HS-5 (cell line): Measurements from ENCODE around the gene KIR3DL2.
"Not testable (repeated sequence)": the region's sequence is repeated elsewhere in the genome, so short reads cannot be mapped to it uniquely, and the experiment has no call there.

Source experiments
- DNase-seq: peaks from one replicate; pipeline ENCODE4 v3.0.0-alpha.2; 2012; ENCODE audit warnings: low read depth

The KIR3DL2 gene

GRCh38 chr19:54871696-54872095, 21.5 kb downstream of the KIR3DL2 start:
- no peak for DNase-seq

DNA sequence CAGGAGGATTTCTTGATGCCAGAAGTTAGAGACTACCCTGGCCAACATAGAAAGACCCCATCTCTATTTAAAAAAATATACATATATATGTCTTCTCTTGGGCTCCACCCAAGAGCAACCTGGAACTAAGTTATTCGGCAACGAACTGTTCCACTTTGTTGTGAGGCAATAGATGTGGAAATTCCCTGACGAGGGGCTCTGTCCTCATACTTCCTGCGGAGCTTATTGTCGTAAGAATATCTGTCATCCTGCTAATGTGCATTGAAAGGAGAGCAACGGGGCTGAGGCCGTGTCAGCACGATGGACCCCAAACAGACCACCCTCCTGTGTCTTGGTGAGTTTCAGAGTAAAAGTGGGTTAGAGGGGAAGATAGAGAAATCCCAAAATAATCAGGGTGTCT, 23.7 kb downstream of the KIR3DL2 start, which contains the start of gene FCAR:
TSS of gene FCAR (plus strand) at position 246 of the 400 bp plus-strand sequence. CDS start at position 301, 55 bp downstream.
- DNase-seq, result no peak

GRCh38 chr19:54875506-54875905, 25.3 kb downstream of the KIR3DL2 start:
- no peak for DNase-seq

DNA sequence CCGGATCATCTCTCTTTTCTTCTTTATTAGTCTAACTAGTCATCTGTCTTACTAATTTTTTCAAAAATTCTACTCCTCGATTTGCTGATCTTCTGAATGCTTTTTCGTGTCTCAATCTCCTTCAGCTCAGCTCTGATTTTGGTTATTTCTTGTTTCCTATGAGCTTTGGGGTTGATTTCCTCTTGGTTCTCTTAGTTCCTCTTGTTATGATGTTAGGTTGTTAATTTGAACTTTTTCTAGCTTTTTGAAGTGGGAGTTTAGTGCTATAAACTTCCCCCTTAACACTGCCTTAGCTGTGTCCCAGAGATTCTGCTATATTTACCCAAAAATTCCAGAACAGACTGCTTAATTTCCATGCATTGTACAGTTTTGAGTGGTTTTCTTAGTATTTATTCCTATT, 27.2 kb downstream of the KIR3DL2 start:
- no peak for DNase-seq

GRCh38 chr19:54881884-54882283, 31.6 kb downstream of the KIR3DL2 start:
- DNase-seq, result no peak

DNA sequence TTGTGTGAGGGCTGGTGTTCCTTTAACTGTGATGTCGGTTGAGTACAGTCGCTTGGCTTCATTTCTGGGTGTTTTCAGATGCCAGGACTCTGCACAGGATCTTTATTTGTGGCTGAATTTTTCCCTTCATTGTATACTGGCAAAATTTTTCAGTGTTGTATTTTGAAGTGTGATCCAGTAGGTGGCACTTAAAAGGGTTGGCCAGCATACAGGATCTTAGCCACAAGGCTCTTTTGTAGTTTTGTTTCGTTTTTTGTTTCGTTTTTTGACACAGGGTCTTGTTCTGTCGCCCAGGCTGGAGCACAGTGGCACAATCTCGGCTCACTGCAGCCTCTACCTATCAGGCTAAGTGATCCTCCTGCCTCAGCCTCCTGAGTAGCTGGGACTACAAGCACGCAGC, 32.5 kb downstream of the KIR3DL2 start:
- DNase-seq, result no peak

DNA sequence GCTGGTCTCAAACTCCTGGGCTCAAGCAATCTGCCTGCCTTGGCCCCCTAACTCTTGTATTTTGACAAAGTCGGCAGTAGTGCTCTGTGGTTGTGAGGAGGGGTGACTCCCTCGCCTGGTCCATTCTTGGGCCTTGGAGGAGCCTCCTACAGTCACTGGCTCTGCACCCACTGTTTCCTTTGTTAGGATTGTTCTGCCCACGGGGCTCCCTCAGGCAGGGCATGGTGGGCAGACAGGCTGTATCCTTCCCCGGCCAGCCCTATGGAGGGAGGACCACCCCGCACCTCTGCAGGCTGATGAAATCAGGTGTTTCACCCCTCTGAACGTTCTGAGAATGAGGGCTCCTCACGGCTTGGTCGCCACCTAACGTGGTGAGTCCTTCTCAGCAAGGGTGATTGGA, 33.0 kb downstream of the KIR3DL2 start:
- DNase-seq, result no peak

DNA sequence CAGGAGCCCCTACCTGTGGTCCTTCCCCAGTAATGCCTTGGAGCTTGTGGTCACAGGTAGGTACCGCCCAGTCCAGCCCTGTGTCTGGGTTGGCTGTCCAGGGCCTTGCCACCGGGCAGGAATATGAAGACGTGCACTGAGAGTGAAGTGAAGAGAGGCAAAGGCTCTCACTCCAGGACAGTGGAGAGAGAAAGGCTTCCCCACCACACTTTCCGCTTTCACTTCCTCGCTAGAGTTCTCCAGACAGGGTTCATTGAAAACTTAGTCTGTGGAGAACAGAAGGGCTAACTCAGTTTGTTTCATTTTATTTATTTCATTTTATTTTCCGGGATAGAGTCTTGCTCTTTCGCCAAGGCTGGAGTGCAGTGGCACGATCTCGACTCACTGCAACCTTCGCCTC, 38.0 kb downstream of the KIR3DL2 start:
- DNase-seq, result no peak

GRCh38 chr19:54889566-54889965, 39.3 kb downstream of the KIR3DL2 start:
- no peak for DNase-seq

DNA sequence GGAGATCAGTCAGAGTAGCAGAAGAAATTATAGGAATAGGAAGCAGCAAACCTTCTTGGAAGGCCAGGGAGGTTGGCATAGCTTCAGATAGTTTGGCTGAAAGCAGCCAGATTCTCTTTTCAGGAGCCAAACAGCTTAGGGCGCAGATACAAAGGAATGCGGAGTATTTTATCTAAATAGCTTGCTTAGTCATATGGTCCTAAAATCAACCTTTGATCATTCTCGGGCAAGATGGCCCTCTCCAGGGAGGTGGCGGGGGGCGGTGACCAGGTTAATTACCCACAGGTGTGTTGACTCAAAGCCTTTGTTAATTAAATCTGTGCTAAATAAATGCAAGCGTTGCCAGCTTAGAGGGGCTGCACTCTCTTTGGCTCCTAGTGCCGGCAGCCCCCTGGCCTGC, 43.2 kb downstream of the KIR3DL2 start:
- DNase-seq, result no peak

DNA sequence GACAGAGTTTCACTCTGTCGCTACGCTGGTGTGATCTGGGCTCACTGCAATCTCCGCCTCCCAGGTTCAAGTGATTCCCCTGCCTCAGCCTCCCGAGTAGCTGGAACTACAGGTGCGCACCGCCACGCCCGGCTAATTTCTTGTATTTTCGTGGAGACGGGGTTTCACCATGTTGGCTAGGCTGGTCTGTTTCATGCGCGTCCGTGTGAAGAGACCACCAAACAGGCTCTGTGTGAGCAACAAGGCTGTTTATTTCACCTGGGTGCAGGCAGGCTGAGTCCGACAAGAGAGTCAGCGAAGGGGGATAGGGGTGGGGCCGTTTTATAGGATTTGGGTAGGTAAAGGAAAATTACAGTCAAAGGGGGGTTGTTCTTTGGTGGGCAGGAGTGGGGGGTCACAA, 43.9 kb downstream of the KIR3DL2 start:
- not testable (repeated sequence) for DNase-seq

DNA sequence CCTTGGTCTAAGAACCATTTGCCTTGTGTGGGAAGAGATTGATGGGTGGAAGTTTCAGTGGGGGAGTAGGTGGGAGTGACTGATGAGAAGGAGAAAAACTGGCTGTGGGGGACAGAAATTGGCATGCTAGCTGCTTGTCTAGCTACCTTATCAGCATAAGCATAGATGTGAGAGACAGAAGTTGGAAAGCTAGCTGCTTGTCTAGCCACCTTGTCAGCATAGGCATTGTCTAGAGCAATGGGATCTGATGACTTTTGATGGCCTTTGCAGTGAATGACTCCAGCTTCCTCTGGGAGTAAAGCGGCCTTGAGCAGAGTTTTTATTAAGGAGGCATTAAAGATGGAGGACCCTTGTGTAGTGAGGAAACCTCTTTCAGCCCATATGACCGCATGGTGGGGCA, 45.8 kb downstream of the KIR3DL2 start:
- DNase-seq, result no peak

- DNase-seq, result not testable (repeated sequence)
Observed at GRCh38 chr19:54898685-54899084, 48.4 kb downstream of the KIR3DL2 start.

- not testable (repeated sequence) for DNase-seq
Observed at GRCh38 chr19:54899646-54900045, 49.4 kb downstream of the KIR3DL2 start.

- peak; percentile 46 for DNase-seq
Observed at GRCh38 chr19:54901153-54901552, 50.9 kb downstream of the KIR3DL2 start.

GRCh38 chr19:54902061-54902460, 51.8 kb downstream of the KIR3DL2 start:
- no peak for DNase-seq

DNA sequence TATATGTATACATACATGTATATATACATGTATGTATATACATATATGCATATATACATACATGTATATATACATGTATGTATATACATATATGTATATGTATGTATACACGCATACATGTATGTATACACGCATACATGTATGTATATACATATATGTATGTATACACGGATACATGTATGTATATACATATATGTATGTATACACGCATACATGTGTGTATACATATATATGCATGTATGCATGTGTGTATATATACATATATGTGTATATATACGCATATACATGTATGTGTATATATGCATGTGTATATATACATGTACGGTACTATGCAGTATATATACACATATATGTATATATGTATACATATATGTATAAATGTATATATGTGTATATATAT, 53.1 kb downstream of the KIR3DL2 start:
- DNase-seq, result no peak

DNA sequence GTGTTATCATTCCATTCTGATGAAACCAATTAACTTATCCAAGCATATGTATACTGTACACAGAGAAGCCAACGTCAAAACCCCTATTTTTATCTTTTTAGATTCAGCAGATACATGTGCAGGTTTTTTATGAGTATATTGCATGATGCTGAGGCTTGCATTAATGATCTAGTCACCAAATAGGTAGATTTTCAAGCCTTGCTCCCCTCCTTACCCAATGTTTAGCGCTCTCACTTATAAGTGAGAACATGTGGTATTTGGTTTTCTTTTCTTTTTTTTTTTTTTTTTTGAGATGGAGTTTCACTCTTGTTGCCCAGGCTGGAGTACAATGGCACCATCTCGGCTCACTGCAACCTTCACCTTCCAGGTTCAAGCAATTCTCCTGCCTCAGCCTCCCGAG, 54.0 kb downstream of the KIR3DL2 start:
- DNase-seq, result not testable (repeated sequence)

DNA sequence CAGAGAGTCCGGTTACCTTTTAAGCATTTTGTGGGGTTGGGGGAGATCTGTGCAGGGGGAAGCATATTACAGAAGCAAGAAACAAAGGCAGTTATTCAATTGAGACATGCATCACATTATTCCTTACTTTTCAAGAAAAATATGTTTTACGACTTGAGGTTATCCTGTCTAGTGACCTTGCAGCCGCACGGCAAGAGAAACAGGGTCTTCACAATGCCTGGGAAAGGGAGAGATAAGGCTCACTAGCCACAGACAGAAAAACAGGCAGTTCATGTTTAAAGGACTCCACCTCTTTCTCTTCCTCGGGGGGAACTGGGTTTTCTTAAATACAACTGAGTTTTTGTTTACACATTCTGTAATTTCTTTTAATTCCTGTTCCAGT, 55.2 kb downstream of the KIR3DL2 start:
- no peak for DNase-seq

DNA sequence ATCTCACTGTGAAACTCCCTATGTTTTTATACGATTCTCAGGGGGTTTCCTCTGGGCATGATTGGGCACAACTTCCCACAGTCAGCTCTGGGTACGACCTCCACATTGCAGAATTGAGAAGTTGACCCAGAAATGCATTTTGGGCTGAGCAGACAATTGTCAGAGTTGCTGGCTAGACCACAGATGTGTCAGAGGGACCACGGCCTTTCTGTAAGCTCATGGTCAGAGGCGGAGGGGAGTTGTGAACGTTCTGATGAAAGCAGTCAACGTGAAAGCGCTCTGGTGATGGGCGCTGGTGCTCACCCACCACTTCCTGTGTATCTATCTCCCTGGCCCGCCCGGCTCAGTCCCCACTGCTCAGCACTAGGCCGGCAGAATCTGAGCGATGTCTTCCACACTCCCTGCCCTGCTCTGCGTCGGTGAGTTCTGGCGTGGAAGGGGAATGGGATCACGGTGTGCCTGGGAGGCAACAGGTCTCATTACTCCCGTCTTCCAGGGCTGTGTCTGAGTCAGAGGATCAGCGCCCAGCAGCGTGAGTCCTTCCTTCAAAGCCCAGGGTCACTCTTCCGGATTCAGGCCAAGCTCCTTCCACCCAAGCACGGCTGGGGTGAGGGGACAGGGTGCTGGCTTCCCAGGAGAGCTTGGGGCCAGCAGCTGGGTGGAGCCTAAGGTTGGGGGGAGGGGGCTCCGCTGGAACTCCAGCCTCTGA, 55.7 kb downstream of the KIR3DL2 start, which contains the start of gene NCR1:
TSS of gene NCR1 (plus strand) at position 346 of the 709 bp plus-strand sequence. CDS start at position 386, 40 bp downstream.
- DNase-seq, result no peak

GRCh38 chr19:54906819-54907218, 56.6 kb downstream of the KIR3DL2 start:
- no peak for DNase-seq

GRCh38 chr19:54907899-54908298, 57.7 kb downstream of the KIR3DL2 start:
- DNase-seq, result not testable (repeated sequence)
